Activated T-helper 1 cell treated with Interleukin-2 at 50 U/mL for 16 hours (primary cell): Measurements from ENCODE around the gene CARS2.
"Not testable (repeated sequence)": the region's sequence is repeated elsewhere in the genome, so short reads cannot be mapped to it uniquely, and the experiment has no call there.

ENCODE experiments used
- DNase-seq: peaks from one replicate; pipeline ENCODE4 v3.0.0-alpha.2; 2020; ENCODE audit warnings: low read depth

Gene CARS2

GRCh38 chr13:110706570-110707372 is 855 bp upstream of the CARS2 start:
- no peak for DNase-seq

- no peak for DNase-seq
Measured at GRCh38 chr13:110705356-110705825, 525 bp downstream of the CARS2 start.

- DNase-seq: no peak
Measured at GRCh38 chr13:110702591-110703526, 3.1 kb downstream of the CARS2 start.

GRCh38 chr13:110702089-110702488 is 3.8 kb downstream of the CARS2 start:
- no peak for DNase-seq

DNA sequence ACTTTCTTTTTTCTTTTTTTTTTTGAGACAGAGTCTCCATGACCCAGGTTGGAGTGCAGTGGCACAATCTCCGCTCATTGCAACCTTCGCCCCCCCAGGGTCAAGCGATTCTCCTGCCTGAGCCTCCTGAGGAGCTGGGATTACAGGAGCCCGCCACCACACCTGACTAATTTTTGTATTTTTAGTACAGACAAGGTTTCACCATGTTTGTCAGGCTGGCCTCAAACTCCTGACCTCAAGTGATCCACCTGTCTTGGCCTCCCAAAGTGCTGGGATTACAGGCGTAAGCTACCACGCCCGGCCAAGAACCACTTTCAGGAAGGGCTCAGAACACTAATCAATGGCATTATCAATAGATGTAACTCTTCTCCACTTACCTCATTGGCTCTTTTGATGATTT is 4.9 kb downstream of the CARS2 start:
- DNase-seq: not testable (repeated sequence)

GRCh38 chr13:110700641-110701040 is 5.3 kb downstream of the CARS2 start:
- no peak for DNase-seq

GRCh38 chr13:110700186-110700585 is 5.7 kb downstream of the CARS2 start:
- DNase-seq: no peak

DNA sequence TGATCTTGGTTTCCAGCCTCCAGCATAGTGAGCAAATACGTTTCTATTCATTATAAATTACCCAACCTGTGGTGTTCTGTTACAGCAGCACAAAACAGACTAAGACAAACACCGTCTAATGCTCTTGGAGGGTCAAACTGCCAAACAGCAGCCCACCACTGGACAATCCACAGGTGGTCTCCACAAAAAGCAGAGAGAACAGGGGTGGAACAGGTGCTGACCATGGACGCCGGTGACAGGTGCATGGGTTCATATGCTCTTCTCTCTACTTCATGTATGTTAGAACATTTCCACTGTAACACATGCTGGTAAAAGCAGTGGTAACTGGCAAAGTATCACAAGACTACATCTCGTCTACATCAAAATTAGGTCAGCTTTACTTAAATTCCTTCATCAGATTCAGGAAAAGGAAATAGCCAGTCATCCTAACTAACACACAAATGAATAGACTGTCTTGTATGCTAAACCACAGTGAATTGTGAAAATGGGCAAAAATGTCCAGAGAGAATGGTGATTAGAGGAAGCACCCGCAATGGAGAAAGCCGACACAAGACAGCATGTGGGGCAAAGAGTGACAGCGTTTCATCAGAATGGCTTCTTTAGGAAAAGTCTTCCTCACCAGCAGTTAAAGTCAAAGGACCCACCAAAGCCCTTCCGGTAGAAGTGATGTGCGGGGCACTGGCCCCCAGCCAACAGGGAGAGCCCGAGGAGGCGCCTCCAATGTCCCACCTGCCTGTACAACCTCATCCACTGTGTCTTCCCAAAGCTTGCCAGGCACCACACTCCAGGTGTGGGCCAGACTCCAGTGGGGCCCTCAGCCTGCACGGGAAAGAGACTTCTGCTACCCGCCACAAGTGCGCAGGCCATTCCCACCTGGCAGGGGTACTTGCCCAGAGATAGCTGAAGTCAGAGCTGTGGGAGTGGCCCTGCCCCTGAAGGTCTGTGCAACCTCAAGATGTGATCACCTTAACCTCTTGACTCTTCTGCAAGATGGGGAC is 6.5 kb downstream of the CARS2 start:
- DNase-seq: no peak

DNA sequence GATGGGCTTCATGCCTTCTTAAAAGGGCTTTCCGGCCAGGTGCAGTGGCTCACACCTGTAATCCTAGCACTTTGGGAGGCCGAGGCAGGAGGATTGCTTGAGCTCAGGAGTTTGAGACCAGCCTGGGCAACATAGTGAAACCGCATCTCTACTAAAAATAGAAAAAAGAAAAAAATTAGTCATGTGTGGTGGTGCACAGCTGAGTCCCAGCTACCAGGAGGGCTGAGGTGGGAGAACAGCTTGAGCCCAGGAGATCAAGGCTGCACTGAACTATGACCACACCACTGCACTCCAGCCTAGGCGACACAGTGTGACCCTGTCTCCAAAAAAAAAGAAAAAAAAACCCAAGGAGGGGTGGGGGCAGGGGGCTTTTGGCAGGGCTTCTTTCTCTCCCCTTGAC is 7.2 kb downstream of the CARS2 start:
- no peak for DNase-seq

DNA sequence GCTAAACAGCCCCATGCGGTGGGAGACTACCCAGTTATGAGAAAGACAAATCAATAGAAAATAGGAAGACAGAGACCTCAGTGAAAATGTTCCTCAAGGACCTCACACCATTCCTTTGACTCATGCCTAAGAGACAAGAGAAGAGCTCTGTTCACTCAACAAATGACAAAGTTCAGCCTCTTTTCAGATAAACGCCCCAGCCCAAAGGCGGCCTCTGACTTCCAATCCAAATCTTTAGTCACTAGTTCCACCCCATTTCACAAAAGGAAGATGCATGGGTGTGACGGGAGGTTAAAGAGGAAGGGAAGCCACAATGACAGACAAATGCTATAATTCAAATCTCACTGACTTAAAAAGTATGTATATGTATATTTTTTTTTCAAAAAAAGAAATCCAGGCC is 8.1 kb downstream of the CARS2 start:
- no peak for DNase-seq

GRCh38 chr13:110696776-110697175 is 9.1 kb downstream of the CARS2 start:
- DNase-seq: no peak

DNA sequence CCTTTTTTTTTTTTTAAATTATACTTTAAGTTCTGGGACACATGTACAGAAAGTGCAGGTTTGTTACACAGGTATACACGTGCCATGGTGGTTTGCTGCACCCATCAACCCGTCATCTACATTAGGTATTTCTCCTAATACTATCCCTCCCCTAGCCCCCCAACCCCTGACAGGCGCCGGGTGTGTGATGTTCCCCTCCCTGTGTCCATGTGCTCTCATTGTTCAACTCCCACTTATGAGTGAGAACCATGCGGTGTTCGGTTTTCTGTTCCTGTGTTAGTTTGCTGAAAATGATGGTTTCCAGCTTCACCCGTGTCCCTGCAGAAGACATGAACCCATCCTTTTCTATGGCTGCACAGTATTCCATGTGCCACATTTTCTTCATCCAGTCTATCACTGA is 10.1 kb downstream of the CARS2 start:
- not testable (repeated sequence) for DNase-seq

- DNase-seq: no peak
Measured at GRCh38 chr13:110690516-110690915, 15.4 kb downstream of the CARS2 start.

GRCh38 chr13:110689711-110690110 is 16.2 kb downstream of the CARS2 start:
- no peak for DNase-seq

DNA sequence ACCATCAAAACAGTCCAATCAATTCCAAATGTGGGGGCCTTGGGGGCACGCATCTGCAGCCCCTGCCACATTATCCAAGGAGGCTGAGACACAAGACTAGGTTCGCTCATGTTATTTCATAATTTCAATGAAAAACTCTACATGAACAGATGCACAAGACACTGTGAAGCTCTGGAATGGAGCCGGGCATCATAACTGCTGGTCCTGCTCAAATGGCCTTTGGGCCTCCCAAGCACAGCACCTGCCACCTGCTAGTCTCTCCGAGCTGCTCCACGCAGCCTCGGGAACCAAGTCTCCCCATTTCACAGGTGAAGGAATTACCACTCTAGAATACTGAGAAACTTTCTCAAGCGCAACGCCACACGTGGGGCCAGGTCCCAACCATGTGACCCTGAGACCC is 16.9 kb downstream of the CARS2 start:
- DNase-seq: no peak

DNA sequence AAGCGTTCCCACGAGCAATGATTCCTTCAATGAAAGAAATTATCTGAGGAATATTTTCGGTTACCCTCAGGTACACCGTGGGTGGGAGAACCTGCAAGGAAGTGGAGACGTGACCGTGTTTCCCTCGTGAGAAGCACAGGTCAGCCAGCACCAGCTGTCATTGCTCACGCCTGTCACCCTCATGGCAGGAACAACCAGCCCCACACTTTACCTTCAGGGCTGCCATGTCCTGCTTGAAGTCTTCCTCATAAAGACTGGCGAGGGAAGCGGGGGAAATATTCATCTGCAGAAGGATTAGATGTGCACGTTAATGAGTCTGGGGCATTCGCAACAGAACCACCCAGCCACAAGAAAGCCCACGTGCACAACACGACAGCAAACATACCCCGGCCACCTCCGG is 18.2 kb downstream of the CARS2 start:
- no peak for DNase-seq

- DNase-seq: no peak
Measured at GRCh38 chr13:110685305-110686020, 20.5 kb downstream of the CARS2 start.

DNA sequence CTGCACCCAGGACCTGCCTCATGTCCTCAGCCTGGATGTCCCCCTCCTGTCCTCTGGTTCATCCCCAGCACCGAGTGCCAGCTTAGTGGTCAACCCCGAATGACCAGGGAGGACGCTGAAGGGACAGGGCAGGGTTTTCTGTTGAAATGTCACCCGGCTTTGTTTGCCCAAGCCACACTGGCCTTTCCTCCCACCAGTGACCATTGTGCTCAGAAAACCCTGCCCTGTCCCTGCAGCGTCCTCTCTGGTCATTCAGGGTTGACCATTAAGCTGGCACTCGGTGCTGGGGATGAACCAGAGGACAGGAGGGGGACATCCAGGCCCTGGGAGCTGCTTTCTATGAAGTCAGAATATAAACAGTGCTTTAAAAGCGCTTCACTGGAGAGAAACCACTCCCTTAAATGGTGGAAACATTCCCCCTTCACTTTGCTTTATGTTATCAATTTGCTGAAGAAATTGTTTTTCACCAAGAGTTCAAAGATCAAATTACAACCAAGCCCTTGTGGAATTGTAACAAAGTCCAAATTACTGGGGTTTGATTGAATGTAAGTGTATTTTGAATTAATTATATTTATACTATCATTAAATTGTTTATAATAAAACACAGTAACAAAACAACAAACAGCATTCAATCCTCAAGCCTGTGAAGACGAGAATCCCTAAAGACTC is 21.4 kb downstream of the CARS2 start:
- no peak for DNase-seq

DNA sequence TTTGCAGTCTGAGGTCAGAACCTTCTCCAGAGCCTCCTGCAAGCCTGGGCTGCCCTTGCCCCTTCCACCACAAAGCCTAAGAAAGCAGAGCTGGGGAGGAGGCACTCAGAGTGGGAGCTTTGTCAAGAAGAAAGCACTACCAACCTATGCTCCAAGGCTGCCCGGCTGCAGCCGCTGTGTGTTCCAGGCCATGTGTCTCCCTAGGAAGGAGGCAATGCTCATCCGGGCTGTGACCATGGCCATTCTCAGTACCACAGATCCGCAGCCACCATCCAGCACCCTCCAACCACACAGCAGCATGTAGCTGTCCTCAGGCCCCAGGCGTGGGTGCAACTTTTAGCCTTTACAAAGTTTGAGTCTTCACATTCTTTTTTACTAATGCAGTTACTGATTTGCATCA is 22.0 kb downstream of the CARS2 start:
- DNase-seq: no peak

DNA sequence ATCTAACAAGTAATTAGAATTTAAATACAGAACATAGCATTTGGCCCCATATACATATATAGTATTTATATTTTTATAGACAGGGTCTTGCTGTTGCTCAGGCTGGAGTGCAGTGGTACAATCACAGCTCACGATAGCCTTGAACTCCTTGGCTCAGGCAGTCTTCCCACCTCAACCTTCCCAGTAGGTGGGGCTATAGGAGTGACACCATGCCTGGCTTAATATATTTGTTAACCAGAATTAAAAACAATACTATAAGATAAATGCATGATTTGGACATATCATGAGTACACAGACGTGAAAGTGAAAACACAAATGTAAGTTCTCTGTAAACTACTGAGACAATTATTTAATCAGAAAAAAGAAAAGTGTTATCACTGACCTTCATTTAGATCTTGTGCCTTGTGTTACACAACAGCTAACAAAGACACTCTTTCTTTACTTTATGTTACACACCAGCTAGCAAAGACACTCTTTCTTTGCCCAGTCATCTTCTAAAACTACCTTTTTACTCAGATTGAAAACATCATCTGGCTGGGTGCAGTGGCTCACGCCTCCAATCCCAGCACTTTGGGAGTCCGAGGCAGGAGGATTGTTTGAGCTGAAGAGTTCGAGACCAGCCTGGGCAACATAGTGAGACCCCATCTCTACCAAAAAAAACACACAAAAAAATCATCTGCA is 22.6 kb downstream of the CARS2 start:
- no peak for DNase-seq
